Measurements from ENCODE around the gene AKR1A1.
"Not testable (repeated sequence)": the region's sequence is repeated elsewhere in the genome, so short reads cannot be mapped to it uniquely, and the experiment has no call there.

AKR1A1 gene

DNA sequence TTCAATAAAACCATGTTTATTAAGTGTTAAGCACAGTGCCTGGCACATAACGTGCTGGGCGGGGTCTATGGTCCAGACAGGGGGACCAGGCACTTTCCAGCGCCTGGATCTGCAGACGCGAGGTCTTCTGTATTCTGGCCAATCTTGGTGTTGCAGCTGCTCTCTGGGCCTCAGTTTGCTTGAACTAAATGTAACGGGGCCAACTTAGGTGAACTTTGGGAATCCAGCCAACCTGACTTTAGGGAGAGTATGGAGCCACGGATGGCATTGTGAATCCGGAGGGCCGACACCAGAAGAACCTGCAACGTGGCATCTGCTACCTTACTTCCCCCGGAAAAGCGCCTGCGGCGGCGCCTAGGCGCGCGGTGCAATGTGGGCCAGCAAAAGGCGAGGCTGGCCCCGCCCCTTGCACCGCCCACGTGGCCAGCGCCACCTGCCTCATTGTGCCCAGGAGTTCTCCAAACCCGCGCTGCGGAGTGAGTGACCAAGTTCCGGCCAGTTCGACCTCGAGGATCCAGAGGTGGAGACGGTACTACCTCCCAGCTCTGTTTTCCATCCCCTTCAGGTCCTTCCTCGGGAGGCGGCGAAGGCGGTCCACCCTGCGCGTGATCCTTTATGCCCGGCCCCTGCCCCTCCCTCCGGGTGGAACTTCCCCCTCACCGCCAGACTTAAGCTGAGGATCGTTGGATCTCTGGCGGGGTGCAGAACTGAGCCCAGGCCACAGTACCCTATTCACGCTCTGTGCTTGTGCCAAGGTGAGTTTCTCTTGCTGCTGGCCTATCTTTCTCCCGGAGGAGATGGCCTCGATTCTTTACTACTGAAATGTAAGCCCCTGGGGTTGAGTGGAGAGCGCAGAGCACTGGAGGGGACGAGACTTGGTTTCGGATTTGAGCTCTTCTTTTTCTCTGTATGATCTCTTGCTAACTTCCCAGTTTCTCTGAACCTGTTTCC, at the start of gene AKR1A1:
Gene AKR1A1 (plus strand): TSS at position 426 of the 951 bp plus-strand sequence. CDS start 10,969 bp downstream, outside the sequence.
- in situ Hi-C loops (cut with HindIII; ENCODE audit: low pct_unique_long_range_greater_than_20kb, low sequenced_read_pairs) = no loop called here
- TF ChIP-seq JUND (IDR thresholded peaks at IDR 0.05; ENCODE audit: low read depth) = no peak
- peak; percentile 41 to 96 for DNase-seq (ENCODE audit: low read depth in 1 of 2, low spot score in 1 of 2)

DNA sequence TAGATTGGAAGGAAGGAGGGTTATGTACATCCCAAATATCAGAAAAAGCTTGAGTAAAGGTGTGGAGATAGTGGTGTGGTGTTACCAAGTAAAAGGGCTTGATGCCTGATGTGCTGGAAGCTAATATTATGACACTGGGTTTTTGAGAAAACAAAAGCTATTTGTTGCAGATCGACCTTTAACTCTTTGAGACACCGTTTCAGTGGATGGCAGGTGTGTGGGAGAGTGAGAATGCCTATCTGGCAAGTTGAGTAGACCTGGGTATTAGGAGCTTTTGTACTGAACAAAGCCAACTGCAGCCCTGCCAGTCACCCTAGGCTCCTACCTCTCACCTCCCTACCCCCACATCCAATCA, 49.1 kb upstream of the AKR1A1 start:
- DNase-seq (ENCODE audit: low read depth in 1 of 2, low spot score in 1 of 2) = no peak
- TF ChIP-seq JUND (IDR thresholded peaks at IDR 0.05; ENCODE audit: low read depth) = no peak
- in situ Hi-C loops (cut with HindIII; ENCODE audit: low pct_unique_long_range_greater_than_20kb, low sequenced_read_pairs) = no loop called here

DNA sequence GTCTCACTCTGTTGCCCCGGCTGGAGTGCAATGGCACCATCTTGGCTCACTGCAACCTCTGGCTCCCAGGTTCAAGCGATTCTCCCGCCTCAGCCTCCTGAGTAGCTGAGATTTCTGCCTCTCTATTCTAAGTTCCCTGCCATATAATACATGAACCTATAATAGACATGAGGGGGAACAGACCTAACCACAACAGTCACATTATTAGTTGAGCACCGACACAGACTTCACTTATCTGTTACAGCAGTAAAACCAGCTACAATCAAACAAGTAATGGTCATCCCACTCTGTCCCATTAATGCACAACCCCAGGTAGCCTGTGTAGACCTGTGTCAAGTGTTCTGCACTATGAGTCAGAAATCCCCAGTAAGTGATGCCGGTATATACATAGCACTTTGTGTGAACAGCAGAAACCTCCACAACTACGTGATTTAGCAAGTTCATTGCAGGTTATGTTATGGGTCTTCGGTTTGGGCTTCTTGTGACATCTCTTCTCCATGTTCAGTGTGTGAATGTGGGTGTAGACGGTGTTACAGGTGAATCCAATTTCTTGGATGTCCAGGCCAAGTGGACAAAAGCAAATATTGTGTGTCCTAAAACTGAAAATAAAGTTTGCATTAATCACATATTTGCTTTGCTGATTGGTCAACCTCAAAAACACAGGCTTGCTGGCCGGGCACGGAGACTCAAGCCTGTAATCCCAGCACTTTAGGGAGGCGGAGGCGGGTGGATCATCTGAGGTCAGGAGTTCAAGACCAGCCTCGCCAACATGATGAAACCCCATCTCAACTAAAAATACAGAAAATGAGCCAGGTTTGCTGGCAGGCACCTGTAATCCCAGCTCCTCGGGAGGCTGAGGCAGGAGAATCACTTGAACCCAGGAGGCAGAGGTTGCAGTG, 46.9 kb upstream of the AKR1A1 start:
- TF ChIP-seq JUND (IDR thresholded peaks at IDR 0.05; ENCODE audit: low read depth) = no peak
- no peak for DNase-seq (ENCODE audit: low read depth in 1 of 2, low spot score in 1 of 2)
- in situ Hi-C loops (cut with HindIII; ENCODE audit: low pct_unique_long_range_greater_than_20kb, low sequenced_read_pairs) = no loop called here

DNA sequence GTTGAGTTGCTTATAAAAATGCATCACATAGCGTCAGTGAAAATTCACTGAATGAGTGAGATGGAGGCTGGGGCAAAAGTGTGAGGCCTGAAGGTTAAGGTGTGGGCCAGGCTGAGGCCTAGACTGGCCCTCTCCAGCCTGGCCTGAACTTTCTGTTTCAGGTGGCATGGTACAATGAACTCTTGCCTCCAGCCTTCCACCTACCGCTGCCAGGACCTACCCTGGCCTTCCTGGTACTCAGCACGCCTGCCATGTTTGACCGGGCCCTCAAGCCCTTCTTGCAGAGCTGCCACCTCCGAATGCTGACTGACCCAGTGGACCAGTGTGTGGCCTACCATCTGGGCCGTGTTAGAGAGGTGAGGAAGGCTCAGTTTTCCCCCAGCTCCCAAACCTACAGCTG, 43.4 kb upstream of the AKR1A1 start:
- in situ Hi-C loops (cut with HindIII; ENCODE audit: low pct_unique_long_range_greater_than_20kb, low sequenced_read_pairs) = no loop called here
- DNase-seq (ENCODE audit: low read depth in 1 of 2, low spot score in 1 of 2) = no peak
- TF ChIP-seq JUND (IDR thresholded peaks at IDR 0.05; ENCODE audit: low read depth) = no peak

DNA sequence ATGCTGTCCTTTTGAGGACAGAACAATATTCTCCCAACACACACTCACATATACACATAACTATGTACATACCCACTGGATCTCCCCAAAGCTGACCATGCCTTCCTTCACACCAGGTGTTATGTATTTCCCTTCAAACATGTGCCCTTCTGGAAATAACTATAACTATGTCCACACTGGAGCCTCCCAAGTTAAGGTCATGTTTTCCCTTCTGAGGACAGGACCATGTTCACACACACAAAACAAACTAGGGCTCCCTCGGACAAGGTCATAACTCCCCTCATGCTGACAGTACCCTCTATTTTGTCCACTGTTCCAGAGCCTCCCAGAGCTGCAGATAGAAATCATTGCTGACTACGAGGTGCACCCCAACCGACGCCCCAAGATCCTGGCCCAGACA, 42.7 kb upstream of the AKR1A1 start:
- TF ChIP-seq JUND (IDR thresholded peaks at IDR 0.05; ENCODE audit: low read depth) = no peak
- in situ Hi-C loops (cut with HindIII; ENCODE audit: low pct_unique_long_range_greater_than_20kb, low sequenced_read_pairs) = no loop called here
- DNase-seq (ENCODE audit: low read depth in 1 of 2, low spot score in 1 of 2) = no peak

DNA sequence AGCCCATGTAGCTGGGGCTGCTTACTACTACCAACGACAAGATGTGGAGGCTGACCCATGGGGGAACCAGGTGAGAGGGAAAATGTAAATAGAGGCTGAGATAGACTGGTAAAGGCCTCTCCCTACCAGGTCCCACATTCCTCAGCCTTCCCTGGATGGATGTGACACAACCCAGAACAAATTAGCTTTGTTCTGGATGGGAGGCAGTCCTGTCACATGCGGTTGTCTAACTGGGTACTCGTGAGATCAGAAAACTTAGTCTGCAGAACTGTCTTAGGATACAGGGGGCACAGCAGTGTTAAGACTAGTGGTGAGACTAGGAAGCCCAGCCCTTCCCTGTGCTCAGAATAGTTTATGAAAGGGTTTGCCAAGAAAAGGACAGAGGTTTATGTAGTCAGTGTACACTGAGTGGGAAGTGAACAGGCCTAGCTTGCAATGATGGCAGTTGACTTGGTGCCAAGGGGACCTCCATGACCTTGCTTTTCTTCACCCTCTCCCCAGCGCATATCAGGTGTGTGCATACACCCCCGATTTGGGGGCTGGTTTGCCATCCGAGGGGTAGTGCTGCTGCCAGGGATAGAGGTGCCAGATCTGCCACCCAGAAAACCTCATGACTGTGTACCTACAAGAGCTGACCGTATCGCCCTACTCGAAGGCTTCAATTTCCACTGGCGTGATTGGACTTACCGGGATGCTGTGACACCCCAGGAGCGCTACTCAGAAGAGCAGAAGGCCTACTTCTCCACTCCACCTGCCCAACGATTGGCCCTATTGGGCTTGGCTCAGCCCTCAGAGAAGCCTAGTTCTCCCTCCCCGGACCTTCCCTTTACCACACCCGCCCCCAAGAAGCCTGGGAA, 42.1 kb upstream of the AKR1A1 start:
- TF ChIP-seq JUND (IDR thresholded peaks at IDR 0.05; ENCODE audit: low read depth) = no peak
- DNase-seq (ENCODE audit: low read depth in 1 of 2, low spot score in 1 of 2) = peak in 1 of 2 experiments; percentile 27
- in situ Hi-C loops (cut with HindIII; ENCODE audit: low pct_unique_long_range_greater_than_20kb, low sequenced_read_pairs) = no loop called here

DNA sequence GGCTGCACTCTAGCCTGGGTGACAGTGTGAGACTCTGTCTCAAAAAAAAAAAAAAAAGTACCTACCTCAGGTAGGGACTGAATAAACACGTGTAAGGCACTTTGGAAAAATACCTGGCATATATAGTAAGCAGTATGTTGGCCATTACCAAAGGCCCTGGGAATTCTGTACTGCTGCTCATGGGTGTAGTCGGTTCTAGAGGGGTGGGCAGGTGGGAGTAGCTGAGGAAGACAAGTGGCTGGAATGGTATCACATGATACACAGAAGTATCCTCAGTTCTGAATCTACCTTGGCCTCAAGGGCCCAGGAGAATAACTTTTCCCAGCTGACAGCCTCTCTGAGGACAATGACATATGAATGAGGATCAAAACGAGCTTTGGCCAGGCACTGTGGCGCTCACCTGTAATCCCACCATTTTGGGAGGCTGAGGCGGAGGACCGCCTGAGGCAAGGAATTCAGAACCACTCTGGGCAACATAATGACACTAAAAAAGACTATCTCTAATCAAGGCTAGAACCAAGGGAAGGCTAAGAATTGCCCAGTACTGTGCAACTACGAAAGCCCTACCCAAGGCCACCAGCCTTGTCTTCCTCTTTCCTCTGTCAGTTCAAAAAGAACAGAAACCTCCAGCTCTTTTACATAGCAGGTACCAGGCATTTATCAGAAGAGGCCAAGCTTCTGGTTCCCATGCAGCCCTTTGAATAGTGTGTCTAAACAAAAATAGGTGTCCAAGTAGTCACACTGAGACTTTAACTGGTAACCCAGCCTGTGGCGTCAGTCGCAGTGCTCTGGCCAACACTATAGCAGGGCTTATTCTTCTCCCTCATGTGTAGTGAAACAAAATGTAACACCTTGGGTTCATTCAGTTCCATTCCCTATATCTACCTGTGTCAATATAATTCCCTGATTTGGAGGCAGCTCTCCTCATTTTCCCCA, 40.3 kb upstream of the AKR1A1 start:
- DNase-seq (ENCODE audit: low read depth in 1 of 2, low spot score in 1 of 2) = no peak
- in situ Hi-C loops (cut with HindIII; ENCODE audit: low pct_unique_long_range_greater_than_20kb, low sequenced_read_pairs) = no loop called here

DNA sequence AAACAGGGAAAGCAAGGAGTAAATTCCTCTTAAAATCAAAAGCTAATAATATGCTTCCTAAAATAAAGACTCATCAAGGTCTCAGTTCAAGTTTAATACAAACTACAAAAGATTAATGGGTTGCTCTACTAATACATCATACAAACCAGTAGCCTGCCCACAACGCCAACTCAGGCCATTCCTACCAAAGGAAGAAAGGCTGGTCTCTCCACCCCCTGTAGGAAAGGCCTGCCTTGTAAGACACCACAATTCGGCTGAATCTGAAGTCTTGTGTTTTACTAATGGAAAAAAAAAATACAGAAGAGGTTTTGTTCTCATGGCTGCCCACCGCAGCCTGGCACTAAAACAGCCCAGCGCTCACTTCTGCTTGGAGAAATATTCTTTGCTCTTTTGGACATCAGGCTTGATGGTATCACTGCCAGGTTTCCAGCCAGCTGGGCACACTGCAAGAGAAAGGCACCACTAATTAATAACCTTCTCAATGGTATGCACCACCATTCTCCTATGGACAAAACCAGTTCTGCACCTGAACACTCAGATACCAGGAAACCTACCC, 39.6 kb upstream of the AKR1A1 start:
- no peak for DNase-seq (ENCODE audit: low read depth in 1 of 2, low spot score in 1 of 2)
- no peak for TF ChIP-seq JUND (IDR thresholded peaks at IDR 0.05; ENCODE audit: low read depth)
- in situ Hi-C loops (cut with HindIII; ENCODE audit: low pct_unique_long_range_greater_than_20kb, low sequenced_read_pairs) = no loop called here

More for the DNA sequence above, 40.3 kb upstream of the AKR1A1 start:
- TF ChIP-seq JUND (IDR thresholded peaks at IDR 0.05; ENCODE audit: low read depth) = no peak

DNA sequence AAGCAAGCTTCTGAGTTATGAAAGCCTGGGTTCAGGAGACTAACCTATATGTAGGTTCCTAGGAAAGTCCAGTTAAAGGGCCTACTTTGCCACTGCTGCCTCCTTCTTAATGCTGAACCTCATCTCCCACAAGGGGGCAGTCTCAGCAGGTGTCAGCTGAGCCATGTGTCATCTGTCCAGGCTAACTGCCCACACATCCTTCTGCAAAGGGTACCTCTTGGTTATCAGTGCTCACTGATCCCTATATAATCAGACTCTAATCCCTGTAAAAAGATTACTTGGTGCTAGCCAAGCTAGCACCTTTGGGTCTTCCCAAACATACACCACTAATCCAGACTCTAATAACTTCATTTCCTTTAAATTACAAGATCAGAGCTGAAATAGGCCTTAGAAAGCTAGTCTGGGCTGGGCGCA, 38.0 kb upstream of the AKR1A1 start:
- in situ Hi-C loops (cut with HindIII; ENCODE audit: low pct_unique_long_range_greater_than_20kb, low sequenced_read_pairs) = no loop called here

DNA sequence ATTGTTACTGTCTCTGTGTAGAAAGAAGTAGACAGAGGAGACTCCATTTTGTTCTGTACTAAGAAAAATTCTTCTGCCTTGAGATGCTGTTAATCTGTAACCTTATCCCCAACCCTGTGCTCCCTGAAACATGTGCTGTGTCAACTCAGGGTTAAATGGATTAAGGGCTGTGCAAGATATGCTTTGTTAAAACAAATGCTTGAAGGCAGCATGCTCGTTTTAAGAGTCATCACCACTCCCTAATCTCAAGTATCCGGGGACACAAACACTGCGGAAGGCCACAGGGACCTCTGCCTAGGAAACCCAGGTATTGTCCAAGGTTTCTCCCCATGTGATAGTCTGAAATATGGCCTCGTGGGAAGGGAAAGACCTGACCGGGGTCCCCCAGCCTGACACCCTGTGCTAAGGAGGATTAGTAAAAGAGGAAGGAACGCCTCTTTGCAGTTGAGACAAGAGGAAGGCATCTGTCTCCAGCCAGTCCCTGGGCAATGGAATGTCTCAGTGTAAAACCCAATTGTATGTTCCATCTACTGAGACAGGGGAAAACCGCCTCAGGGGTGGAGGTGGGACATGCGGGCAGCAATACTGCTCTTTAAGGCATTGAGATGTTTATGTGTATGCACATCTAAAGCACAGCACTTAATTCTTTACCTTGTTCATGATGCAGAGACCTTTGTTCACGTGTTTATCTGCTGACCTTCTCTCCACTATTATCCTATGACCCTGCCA, 36.9 kb upstream of the AKR1A1 start:
- DNase-seq (ENCODE audit: low read depth in 1 of 2, low spot score in 1 of 2); in situ Hi-C loops (cut with HindIII; ENCODE audit: low pct_unique_long_range_greater_than_20kb, low sequenced_read_pairs): not testable (repeated sequence)

More for the DNA sequence above, 38.0 kb upstream of the AKR1A1 start:
- DNase-seq (ENCODE audit: low read depth in 1 of 2, low spot score in 1 of 2) = peak in 1 of 2 experiments; percentile 77
- no peak for TF ChIP-seq JUND (IDR thresholded peaks at IDR 0.05; ENCODE audit: low read depth)

Data from T47D (cell line).